Neuron (in vitro differentiated cells): ENCODE data around the gene BCL6.

Source experiments
- H2AFZ ChIP-seq: one replicate; pipeline ENCODE4 v1.6.1; 2013; ENCODE audit warnings: low read depth, mild to moderate bottlenecking, inconsistent platforms, low read length, moderate library complexity
- H3K27me3 ChIP-seq: one replicate; pipeline ENCODE4 v1.6.1; 2013; ENCODE audit warnings: low read length; ENCODE audit not compliant: insufficient read depth
- H3K36me3 ChIP-seq: one replicate; pipeline ENCODE4 v1.6.1; 2013; ENCODE audit warnings: low read length; ENCODE audit not compliant: insufficient read depth
- H3K4me1 ChIP-seq: one replicate; pipeline ENCODE4 v1.6.1; 2013; ENCODE audit warnings: low read length; ENCODE audit not compliant: insufficient read depth
- H3K4me3 ChIP-seq: 2 replicates; pipeline ENCODE4 v1.5.1; 2013; ENCODE audit warnings: mild to moderate bottlenecking, low read length, moderate library complexity
- H3K9me3 ChIP-seq: one replicate; pipeline ENCODE4 v1.6.1; 2013; ENCODE audit warnings: low read length

The BCL6 gene

GRCh38 chr3:187773233-187774184 is 28.2 kb upstream of the BCL6 start:
- H3K4me1 ChIP-seq: no peaks in the 10 kb centered on the region
- H3K36me3 ChIP-seq: no peaks in the 10 kb centered on the region
- H3K27me3 ChIP-seq: no peaks in the 10 kb centered on the region
- no peaks in the 10 kb centered on the region for H3K9me3 ChIP-seq
- no peak overlapping the region for H3K4me3 ChIP-seq
- no peak overlapping the region for H2AFZ ChIP-seq

- H3K9me3 ChIP-seq: no peaks in the 10 kb centered on the region
- no peak overlapping the region for H2AFZ ChIP-seq
- H3K36me3 ChIP-seq: no peaks in the 10 kb centered on the region
- H3K27me3 ChIP-seq: no peaks in the 10 kb centered on the region
- H3K4me3 ChIP-seq: no peak overlapping the region
- no peaks in the 10 kb centered on the region for H3K4me1 ChIP-seq
Measured at GRCh38 chr3:187770224-187770623, 25.0 kb upstream of the BCL6 start.

GRCh38 chr3:187769771-187770170 is 24.5 kb upstream of the BCL6 start:
- H3K9me3 ChIP-seq: no peaks in the 10 kb centered on the region
- no peak overlapping the region for H3K4me3 ChIP-seq
- no peak overlapping the region for H2AFZ ChIP-seq
- no peaks in the 10 kb centered on the region for H3K27me3 ChIP-seq
- no peaks in the 10 kb centered on the region for H3K36me3 ChIP-seq
- no peaks in the 10 kb centered on the region for H3K4me1 ChIP-seq

GRCh38 chr3:187767266-187768012 is 22.2 kb upstream of the BCL6 start:
- no peaks in the 10 kb centered on the region for H3K36me3 ChIP-seq
- no peaks in the 10 kb centered on the region for H3K4me1 ChIP-seq
- no peaks in the 10 kb centered on the region for H3K27me3 ChIP-seq
- H2AFZ ChIP-seq: no peak overlapping the region
- no peak overlapping the region for H3K4me3 ChIP-seq
- H3K9me3 ChIP-seq: no peaks in the 10 kb centered on the region

- no peak overlapping the region for H3K4me3 ChIP-seq
- H3K9me3 ChIP-seq: no peaks in the 10 kb centered on the region
- H3K4me1 ChIP-seq: no peaks in the 10 kb centered on the region
- no peak overlapping the region for H2AFZ ChIP-seq
- H3K27me3 ChIP-seq: no peaks in the 10 kb centered on the region
- no peaks in the 10 kb centered on the region for H3K36me3 ChIP-seq
Measured at GRCh38 chr3:187765342-187765741, 20.1 kb upstream of the BCL6 start.

- no peaks in the 10 kb centered on the region for H3K27me3 ChIP-seq
- H3K9me3 ChIP-seq: no peaks in the 10 kb centered on the region
- H3K4me1 ChIP-seq: no peaks in the 10 kb centered on the region
- no peaks in the 10 kb centered on the region for H3K36me3 ChIP-seq
- no peak overlapping the region for H2AFZ ChIP-seq
- no peak overlapping the region for H3K4me3 ChIP-seq
Measured at GRCh38 chr3:187763850-187764648, 18.8 kb upstream of the BCL6 start.

GRCh38 chr3:187762792-187763191 is 17.5 kb upstream of the BCL6 start:
- H3K4me3 ChIP-seq: no peak overlapping the region
- H3K36me3 ChIP-seq: no peaks in the 10 kb centered on the region
- H3K9me3 ChIP-seq: no peaks in the 10 kb centered on the region
- H3K27me3 ChIP-seq: no peaks in the 10 kb centered on the region
- H2AFZ ChIP-seq: no peak overlapping the region
- no peaks in the 10 kb centered on the region for H3K4me1 ChIP-seq

GRCh38 chr3:187759601-187760000 is 14.3 kb upstream of the BCL6 start:
- Histone ChIP-seq H2AFZ (no peak overlapping the region), H3K4me3 (no peak overlapping the region), H3K9me3 (no peaks in the 10 kb centered on the region), H3K36me3 (no peaks in the 10 kb centered on the region), H3K27me3 (no peaks in the 10 kb centered on the region), H3K4me1 (no peaks in the 10 kb centered on the region)

- Histone ChIP-seq H3K4me1 (no peaks in the 10 kb centered on the region), H2AFZ (no peak overlapping the region), H3K9me3 (no peaks in the 10 kb centered on the region), H3K4me3 (no peak overlapping the region), H3K36me3 (no peaks in the 10 kb centered on the region), H3K27me3 (no peaks in the 10 kb centered on the region)
Measured at GRCh38 chr3:187758318-187758955, 13.2 kb upstream of the BCL6 start.

- H3K4me3 ChIP-seq: no peak overlapping the region
- no peaks in the 10 kb centered on the region for H3K27me3 ChIP-seq
- no peak overlapping the region for H2AFZ ChIP-seq
- no peaks in the 10 kb centered on the region for H3K36me3 ChIP-seq
- no peaks in the 10 kb centered on the region for H3K9me3 ChIP-seq
- peaks cover 4% of the 10 kb centered on the region for H3K4me1 ChIP-seq
Measured at GRCh38 chr3:187753516-187753915, 8.2 kb upstream of the BCL6 start.

- Histone ChIP-seq H3K4me3 (no peak overlapping the region), H3K4me1 (peaks cover 21% of the 10 kb centered on the region), H2AFZ (no peak overlapping the region), H3K27me3 (no peaks in the 10 kb centered on the region), H3K9me3 (no peaks in the 10 kb centered on the region), H3K36me3 (no peaks in the 10 kb centered on the region)
Measured at GRCh38 chr3:187750513-187751123, 5.3 kb upstream of the BCL6 start.

- Histone ChIP-seq H3K4me3 (no peak overlapping the region), H3K9me3 (no peaks in the 10 kb centered on the region), H2AFZ (no peak overlapping the region), H3K4me1 (peaks cover 21% of the 10 kb centered on the region), H3K36me3 (no peaks in the 10 kb centered on the region), H3K27me3 (no peaks in the 10 kb centered on the region)
Measured at GRCh38 chr3:187750006-187750512, 4.8 kb upstream of the BCL6 start.
